Measurements from ENCODE around the gene ZBTB7B.
A peak's percentile ranks its signal among the peaks of the same experiment; 100 is the strongest.

Gene ZBTB7B

DNA sequence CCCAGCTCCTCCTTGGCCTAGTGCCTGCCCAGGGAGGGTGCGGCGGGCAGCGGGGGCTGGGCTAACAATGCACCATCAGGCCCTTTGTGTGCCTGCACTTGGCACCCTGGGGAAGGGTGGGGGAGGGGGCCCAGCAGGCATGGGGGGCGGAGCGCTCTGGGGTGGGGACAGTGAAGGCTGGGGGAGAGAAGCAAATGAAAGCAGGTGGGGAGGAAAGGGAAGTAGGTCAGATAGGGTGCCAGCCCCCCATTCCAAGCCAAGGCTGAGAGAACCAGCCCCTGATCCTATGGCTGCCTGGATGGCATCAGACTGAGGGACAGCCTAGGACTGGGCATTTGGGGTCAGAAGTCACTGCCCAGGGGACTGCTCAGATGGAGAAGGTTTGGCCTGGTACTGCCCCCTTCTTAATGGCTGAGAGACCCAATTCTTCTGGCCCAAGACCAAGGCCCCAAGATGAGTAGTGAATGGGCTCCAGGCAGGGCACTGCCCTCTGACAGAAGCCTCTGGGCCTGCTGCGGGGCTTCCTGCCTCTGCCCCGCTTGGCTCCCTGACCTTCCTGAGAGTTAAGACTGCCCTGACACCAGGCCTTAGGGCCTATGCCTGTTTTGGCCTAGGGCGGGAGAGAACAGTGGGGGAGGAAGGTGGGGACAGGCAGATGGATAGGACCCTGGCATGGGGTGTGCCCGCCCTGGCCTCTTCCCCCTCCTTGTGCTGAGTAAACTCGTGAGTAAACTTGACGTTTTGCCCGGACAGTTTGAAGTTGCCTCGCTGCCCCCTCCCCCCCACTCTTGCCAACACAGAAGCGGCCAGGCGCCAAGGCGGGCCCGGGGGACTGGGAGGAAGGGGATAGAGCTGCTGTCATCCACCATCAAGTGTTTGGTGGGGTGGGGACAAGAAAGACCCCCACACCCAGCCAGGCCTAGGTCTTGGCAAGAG lies 2.7 kb downstream of the ZBTB7B start:
- DNase-seq = peak; percentile 60

DNA sequence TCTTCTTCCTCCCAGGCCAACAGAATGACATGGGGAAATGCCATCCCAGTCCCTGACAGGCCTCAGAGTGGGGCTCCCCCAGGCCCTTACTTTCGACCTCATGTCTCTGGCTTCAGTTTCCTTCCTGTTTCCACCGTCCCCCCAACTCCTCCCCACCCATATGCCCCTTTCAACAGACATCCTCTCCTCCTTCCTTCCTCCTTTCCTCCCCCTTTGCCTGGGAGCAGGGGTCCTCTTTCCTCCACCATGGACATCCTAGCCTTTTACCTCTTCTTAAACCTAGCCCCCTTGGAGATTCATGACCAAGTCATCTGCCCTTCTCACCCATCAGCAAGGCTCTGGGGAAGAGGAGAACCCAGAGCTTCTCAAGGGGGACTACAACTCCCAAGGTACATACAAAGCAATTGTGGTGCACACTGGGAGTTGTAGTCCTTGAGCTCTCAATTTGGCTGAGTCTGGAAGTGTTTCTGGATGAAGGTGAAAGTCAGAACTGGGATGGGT lies 4.0 kb downstream of the ZBTB7B start:
- DNase-seq = peak; percentile 46

- no peak for DNase-seq
Observed at GRCh38 chr1:155007251-155007828, 4.7 kb downstream of the ZBTB7B start.

GRCh38 chr1:155008015-155008941 lies 5.7 kb downstream of the ZBTB7B start:
- no peak for DNase-seq

DNA sequence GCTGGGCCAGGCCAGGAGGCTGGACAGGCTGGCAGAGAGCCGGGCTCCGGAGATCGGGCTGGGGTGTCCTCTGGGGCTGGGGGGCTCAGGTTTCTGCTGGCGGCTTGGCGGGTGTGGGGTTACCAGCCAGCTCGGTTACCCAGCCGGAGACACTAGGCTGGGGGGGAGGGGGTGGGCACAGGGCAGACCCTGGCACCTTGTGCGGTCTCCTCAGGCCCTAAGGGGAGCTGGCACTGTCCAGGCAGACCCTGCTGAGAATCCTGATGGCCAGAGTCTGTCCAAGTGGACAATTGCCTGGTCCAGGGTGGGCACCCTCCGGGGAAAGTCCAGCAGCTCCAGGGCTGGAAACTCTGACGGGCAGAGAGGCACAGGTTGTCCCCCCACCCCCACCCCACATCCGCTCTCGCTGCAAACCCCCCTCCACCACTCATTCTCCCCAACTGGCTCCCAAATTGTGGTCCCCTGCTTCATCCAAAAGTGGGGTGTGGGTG lies 6.7 kb downstream of the ZBTB7B start:
- no peak for DNase-seq

DNA sequence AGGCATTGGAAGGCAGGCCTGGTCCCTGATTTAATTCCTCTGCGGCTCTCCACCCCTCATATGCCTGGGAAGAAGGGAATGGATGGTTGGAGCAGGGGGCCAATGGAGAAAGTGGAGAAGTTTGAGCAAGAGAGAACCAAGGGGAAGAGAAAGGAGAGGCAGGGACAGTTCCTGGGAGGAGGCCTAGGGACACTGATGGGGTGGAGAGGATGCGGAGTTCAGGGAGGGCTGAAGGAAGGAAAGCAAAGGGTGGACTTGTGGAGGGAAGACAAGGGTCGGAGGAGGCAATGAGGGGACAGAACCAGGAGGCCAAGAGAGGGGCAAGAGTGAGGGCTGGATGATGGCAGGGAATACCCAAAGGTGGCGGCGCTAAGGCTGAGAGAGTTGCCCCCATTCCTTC lies 7.1 kb downstream of the ZBTB7B start:
- no peak for DNase-seq

- no peak for DNase-seq
Observed at GRCh38 chr1:155010211-155010918, 7.8 kb downstream of the ZBTB7B start.

DNA sequence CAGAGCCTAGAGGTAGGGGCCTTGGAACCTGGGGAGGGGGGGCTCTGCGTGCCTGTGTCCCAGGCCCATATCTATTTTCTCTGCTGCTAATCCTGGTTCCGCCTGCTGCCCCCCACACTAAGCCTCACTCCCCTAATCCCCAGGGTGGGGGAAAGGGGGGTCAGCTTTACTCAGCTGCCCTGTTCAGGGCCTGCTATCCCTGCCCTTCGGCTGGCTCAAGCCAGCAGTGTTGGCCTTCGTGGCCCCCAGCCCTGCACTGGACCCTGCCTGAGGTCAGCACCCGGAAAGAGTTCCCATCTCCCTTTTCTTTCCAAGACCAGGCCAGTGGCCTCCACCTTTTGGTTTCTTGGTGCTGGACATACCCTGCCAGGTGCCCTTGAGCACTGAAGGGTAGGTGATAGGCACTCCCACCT lies 8.4 kb downstream of the ZBTB7B start:
- no peak for DNase-seq

DNA sequence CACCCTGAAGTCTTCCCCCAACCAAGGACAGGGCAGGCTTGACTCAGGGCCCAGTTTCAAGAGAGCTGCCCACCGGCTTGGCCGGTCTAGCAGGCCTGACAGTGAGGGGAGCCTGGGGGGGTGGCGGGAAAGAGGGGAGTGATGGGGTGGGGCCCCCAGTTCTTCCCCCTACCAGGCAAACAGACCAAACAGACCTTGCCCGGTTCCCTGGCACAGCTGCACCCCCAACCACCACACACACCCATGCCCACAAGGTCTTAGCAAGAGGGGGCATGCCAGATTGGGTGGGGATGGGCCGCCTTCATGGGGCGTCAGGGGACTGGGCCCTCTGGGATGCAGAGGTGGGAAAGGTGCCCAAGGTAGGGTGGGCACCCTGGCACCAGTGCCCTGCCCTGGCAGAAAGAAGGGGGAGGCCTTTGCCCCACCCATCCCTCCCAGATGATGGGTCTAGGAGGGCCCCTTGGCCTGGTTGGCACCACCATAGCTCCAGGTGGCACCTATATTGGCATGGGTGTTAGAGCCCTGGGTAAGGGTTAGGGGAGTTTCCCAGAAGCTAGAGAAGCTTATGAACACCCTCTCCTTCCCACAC lies 8.9 kb downstream of the ZBTB7B start:
- no peak for DNase-seq

GRCh38 chr1:155012026-155012546 lies 9.5 kb downstream of the ZBTB7B start:
- DNase-seq = peak; percentile 61

DNA sequence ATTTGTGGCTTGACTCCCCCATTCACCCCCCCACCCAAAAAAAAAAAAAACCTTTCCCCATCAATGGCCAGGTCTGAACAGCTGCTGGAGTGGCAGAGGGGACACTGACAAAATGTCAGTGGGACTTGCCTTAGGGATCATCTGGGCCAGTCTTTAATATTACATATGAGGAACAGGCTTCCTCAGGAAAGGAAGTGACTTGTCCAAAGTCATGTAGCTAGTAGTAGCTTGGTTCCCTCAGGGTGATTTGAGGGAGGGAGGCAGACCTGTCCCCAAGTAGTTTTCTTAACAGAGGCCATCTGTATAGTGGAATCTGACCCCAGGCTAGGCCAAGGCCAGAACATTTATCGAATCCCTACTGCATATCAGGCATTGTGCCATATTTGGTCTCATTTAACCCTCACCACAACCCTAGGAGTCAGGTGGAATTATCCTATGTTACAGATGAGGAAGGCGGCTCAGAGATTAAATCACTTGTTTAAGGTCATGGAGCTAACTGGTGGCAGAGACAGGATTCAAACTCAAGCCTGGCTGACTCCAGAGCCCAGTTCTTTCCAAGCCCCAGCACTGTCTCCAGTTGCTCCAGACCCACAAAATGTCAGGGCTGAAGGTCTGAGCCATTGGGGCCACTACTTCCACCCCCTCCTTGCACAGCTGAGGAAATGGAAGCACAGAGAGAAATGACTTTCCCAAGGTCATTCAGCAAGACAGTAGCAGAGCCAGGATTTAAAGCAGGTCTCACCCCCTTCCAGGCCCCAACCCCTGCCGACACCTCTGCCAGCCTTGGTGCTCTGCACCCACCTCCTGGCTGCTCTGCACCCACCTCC lies 10.4 kb downstream of the ZBTB7B start:
- DNase-seq = no peak

- DNase-seq = no peak
Observed at GRCh38 chr1:155013632-155014031, 11.0 kb downstream of the ZBTB7B start.

DNA sequence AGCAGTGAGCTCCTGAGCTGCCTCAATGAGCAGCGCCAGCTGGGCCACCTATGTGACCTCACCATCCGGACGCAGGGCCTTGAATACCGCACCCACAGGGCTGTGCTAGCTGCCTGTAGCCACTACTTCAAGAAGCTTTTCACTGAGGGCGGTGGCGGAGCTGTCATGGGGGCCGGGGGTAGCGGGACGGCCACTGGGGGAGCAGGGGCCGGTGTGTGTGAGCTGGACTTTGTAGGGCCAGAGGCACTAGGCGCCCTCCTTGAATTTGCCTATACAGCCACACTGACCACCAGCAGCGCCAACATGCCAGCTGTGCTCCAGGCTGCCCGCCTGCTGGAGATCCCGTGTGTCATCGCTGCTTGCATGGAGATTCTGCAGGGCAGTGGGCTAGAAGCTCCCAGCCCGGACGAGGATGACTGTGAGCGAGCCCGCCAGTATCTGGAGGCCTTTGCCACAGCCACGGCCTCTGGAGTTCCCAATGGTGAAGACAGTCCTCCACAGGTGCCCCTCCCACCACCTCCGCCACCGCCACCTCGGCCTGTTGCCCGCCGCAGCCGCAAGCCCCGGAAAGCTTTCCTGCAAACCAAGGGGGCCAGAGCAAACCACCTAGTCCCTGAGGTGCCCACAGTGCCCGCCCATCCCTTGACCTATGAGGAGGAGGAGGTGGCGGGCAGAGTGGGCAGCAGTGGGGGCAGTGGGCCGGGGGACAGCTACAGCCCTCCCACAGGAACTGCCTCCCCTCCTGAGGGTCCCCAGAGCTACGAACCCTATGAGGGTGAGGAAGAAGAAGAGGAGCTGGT lies 12.3 kb downstream of the ZBTB7B start:
- no peak for DNase-seq

DNA sequence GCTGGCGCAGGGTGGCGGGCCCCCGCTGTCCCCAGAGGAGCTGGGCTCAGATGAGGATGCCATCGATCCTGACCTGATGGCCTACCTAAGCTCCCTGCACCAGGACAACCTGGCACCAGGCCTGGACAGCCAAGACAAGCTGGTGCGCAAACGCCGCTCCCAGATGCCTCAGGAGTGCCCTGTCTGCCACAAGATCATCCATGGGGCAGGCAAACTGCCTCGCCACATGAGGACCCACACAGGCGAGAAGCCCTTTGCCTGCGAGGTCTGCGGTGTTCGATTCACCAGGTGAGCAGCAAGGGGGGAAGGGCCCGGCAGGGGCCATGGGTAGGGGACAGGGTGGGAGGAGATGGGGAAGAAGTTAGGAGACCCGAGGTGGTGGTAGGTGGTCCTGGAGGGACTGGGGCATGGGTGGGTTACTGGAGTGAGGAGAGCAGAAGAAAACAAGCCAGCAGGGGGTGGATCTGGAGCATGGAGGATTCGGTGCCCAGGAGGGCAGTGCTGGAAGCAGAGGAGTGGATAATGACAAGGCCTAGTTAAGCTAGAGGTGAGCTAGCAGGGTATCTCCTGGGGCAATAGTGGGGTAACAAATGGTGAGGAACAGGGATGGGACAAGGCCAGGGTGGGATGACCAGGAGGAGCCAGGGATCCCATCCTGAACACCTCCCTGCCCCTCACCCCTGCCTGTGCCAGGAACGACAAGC lies 13.1 kb downstream of the ZBTB7B start:
- DNase-seq = no peak

GRCh38 chr1:155016231-155016831 lies 13.7 kb downstream of the ZBTB7B start:
- peak; percentile 56 for DNase-seq

DNA sequence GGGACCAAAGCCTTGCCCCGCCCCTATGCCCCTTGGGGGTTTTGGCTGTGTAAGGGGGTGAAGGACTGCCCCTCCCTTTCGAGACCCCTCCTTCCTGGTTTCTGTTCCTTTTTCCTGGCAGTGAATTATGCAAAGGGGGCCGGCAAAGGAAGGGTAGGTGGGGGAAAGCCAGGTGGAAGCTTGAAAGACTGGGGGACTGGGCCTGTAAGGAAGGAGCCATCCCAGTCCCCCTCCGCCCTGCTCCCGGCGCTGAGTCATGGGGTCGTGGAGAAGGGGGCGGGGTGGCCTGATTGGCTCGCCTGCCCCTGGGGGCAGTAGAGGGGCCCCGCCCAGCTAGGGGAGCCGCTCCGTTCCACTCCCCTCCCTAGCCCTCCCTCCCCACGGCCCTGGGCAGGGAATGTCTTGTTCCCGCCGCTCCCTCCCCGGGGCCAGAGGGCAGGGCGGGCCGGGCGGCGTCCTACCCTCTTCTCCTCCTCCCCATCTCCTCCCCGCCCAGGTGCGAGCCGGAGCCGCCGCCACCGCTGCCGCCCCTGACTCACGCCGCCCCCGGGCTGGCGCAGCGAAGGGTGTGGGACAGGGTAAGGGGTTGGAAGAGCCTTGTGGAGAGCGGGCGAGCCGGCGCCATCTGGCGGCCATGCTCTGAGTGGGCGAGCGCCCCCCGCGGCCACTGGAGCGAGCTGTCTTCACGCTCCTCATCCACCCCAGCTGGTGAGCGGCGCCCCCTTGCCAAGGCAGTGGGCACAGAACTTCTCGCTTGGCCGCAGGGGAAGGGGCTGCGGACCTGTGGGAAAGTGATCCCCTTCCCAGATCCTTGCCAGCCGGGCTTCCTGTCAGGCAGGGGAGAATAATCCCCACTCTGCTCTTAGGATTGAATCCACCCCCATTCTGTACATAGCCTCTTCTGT lies 14.7 kb downstream of the ZBTB7B start:
- DNase-seq = peak; percentile 89

DNA sequence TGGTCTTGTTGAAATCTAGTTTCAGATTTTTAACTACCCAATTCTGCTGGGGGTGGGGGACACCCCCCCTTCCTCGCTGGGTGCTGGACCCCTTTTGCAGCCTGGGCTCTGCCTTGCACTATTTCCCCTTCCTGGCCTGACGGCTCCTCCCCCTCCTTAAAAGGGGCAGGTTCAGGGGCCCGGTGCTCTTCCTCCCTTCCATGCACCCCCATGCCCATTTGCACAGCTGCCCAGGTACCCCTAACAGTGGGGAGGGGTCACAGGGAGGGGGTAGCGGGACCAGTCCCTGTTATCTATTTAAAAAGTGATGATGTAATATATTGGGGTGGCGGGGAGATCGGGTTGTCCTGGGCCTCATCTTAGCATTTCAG lies 15.3 kb downstream of the ZBTB7B start:
- DNase-seq = no peak
